Epidermal melanocyte (primary cell): ENCODE results near the gene MDH2.
"Not testable (repeated sequence)": the region's sequence is repeated elsewhere in the genome, so short reads cannot be mapped to it uniquely, and the experiment has no call there.

Experiments used
- DNase-seq: peaks from one replicate; pipeline ENCODE4 v3.0.0; 2011; ENCODE audit warnings: low spot score; ENCODE audit not compliant: insufficient read length

Gene MDH2

DNA sequence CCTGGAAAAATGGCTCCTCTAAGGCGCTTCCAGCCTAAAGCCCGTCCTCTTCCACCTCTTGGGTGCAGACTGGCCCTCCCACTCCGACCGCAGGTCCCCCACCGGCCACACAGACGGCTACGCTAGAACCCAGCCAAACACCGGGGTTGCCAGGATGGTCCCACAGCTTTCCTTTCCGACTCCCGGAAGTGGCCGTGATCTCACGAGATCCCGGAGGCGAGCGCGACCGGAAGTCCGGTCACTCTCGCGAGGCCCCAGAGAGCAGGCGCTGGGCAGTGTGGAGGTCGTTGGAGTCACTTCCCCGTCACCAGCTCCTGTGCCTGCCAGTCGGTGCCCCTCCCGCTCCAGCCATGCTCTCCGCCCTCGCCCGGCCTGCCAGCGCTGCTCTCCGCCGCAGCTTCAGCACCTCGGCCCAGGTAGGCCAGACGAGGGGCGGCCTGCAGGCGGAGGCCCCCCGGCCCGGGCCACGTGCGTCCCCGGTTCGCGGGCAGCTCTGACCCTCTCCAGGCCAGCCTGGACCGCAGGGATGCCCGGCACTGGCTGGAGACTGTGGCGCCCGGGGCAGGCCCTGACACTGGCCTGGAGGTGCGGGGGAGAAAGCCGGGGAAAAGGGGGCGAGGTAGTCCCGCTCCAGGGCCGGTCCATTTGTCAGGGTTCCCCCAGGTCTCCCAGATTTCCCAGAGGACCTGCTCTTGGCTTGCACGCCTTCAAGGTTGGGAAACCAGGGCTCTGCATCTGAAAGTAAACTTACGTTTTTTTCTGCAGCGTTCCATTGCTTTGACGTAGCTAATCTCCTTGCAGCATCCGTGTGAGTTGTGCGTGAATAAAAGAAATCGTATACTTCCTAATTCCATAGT lies at the start of gene MDH2, which contains the start of gene STYXL1:
Gene MDH2, plus strand, starts transcription at position 296 of the 857 bp plus-strand sequence. Its CDS starts 55 bp downstream, at position 351.
Gene STYXL1, minus strand, starts transcription at position 190 of the 857 bp plus-strand sequence. CDS start 17,477 bp downstream, outside the sequence.
- DNase-seq, result peak; percentile 95

GRCh38 chr7:76000566-76000965 lies 47.3 kb upstream of the MDH2 start:
- DNase-seq, result no peak

- no peak for DNase-seq
Measured at GRCh38 chr7:76002139-76002538, 45.8 kb upstream of the MDH2 start.

- no peak for DNase-seq
Measured at GRCh38 chr7:76002822-76003221, 45.1 kb upstream of the MDH2 start.

DNA sequence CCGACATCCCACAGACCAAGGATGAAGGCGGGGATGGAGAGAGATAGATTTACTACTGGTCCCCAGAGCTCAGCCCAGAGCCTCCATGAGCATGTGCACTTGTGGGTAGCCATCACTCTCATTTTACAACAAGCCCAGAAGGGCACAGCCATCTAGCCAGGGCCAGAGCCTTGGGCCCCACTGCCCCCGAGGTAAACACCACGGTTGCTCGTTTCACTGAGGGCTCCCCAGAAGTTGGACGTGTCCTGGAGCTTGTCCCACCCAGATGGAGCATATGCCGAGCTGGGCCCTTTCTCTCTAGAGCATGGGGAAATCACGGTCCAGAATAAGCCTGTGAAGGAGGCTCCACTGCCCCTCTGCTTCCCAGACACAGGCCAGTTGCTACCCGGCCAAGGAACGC lies 44.6 kb upstream of the MDH2 start:
- no peak for DNase-seq

DNA sequence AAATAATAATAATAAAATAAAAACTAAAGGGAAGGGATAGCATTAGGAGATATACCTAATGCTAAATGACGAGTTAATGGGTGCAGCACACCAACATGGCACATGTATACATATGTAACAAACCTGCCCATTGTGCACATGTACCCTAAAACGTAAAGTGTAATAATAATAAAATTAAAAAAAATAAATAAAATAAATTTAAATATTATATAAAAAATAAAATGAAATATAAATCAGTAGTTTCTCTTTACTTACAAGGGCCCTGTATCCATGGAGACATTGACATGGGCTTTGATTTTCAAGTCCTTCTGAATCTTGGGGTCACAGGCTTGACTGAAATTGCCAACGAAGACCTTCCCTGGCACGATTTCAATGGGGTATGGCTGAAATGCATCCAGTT lies 42.9 kb upstream of the MDH2 start:
- not testable (repeated sequence) for DNase-seq

GRCh38 chr7:76008156-76008687 lies 39.7 kb upstream of the MDH2 start:
- DNase-seq, result no peak

- no peak for DNase-seq
Measured at GRCh38 chr7:76009672-76010600, 38.0 kb upstream of the MDH2 start.

DNA sequence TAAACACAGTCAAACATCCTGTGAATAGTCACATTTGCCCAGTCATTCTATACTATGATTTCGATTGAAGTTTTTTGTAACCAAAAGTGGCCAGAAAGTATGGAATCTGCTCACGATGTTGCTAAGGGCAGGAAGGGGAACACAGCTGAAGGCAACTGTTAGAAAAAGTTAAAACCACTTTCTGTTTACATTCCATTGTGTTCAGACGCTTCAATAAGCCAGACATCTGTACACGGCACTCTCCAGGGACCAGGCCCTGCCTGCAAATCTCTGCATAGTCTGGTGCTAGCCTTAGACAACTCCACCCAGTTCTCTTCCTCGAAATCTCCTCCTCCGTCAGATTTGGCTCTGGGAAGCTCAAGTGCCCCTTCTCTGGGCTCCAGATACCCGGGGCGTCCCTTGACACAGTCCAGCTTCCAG lies 36.5 kb upstream of the MDH2 start:
- DNase-seq, result peak; percentile 57

DNA sequence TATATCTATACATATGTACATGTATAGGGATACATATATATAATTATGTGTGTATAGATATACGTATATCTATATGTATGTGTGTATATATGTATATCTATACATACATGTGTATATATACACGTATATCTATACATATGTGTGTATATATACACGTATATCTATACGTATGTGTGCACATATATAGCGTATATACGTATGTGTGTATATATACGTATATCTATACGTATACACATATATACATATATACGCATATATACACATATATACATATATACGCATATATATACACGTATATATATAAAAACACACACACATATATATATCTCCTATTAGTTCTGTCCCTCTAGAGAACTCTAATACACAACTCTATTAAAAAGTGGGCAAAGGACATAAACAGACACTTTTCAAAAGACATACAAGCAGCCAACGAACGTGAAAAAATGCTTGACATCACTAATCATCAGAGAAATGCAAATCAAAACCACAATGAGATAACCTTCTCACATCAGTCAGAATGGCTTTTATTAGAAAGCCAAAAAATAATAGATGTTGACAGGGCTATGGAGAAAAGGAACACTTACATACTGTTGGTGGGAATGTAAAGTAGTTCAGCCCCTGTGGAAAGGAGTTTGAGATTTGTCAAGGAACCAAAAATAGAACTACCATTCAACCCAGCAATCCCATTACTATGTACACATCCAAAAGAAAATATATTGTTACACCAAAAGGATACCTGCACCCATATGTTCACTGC lies 31.5 kb upstream of the MDH2 start:
- no peak for DNase-seq

DNA sequence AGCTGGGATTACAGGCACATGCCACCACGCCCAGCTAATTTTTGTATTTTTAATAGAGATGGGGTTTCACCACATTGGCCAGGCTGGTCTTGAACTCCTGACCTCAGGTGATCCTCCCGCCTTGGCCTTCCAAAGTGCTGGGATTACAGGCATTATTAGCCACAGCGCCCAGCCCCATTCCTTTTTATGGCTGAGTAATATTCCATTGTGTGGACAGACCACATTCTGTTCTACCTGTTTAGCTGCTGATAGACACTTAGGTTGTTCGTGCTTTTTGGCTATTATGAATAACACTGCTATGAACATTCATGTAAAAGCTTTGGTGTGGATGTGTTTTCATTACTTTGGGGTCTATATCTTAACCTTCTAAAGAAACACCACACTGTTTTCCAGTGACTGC lies 29.4 kb upstream of the MDH2 start:
- not testable (repeated sequence) for DNase-seq

DNA sequence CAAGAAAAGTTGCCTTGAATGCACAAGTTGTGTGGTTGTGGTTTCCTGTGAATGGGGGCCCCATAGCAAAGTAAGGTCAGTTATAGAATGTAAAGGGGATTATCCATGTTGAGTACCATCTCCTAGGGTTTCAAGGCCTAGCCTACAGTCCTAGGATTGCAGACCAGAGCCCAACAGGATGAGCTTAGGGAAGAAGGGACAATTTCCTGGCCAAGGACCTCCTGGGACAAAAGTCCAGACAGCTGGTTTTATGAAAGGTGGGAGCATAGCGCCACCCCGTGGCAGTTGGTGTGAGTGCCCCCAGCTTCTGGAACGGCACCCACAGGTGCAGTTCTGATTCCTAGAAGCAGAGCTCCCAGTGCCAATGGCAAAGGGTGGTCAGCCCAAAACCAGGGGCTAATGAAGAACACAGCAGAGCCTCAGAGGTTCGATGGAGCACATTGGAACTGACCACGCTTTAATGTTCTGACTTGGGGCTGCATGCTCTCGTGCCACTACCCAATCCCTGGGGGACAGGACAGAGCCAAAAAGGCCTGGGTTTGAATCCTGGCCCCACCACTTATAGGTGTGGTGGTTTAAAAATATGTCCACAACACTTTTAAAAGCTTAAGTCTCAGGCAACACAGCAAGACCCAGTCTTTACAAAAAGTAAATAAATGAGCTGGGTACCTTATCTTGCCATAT lies 27.7 kb upstream of the MDH2 start:
- DNase-seq, result peak; percentile 67

GRCh38 chr7:76022026-76022780 lies 25.7 kb upstream of the MDH2 start:
- no peak for DNase-seq

GRCh38 chr7:76023002-76023401 lies 24.9 kb upstream of the MDH2 start:
- no peak for DNase-seq

DNA sequence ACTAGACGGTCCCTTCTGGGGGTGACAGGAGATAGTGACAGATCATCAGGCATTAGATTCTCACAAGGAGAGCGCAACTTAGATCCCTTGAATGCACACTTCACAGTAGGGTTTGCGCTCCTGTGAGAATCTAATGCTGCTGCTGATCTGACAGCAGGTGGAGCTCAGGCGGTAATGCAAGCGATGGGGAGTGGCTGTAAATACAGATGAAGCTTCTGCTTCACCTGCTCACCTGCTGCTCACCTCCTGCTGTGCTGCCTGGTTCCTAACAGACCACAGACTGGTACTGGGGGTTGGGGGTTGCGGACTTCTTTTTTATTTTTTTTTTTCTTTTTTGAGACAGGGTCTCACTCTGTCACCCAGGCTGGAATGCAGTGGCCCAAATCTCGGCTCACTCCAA lies 18.2 kb upstream of the MDH2 start:
- not testable (repeated sequence) for DNase-seq

- DNase-seq, result no peak
Measured at GRCh38 chr7:76031964-76032363, 15.9 kb upstream of the MDH2 start.

DNA sequence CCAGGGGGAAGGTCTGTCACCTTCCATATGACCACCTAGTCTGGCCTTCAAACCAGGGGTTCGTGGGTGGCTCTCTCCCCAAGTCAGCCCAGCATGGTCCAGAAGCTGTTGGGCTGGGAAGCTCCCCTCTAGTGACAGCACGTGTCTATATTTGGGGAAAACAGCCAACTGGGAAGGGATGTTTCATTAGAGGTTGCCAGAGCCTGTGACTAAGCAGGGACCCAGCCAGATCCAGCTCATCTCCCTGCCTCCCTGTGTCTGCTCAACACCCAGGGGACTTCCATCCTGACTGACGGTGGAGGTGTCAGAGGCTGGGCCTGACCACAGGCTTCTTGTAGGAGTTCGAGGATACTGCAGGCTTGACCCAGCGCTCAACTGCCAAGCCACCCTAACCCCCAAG lies 10.6 kb upstream of the MDH2 start:
- DNase-seq, result no peak

GRCh38 chr7:76040126-76040525 lies 7.8 kb upstream of the MDH2 start:
- DNase-seq, result no peak

GRCh38 chr7:76044375-76044865 lies 3.5 kb upstream of the MDH2 start:
- no peak for DNase-seq
